Endodermal cell (in vitro differentiated cells): ENCODE results near the gene MTR. TPM values are rescaled to one million over a fixed set of nuclear protein-coding genes. Genes with fewer than 3 reads are reported as not detected.

ENCODE experiments used
- DNase-seq: peaks from one replicate; pipeline ENCODE4 v3.0.0-alpha.2; 2017
- H3K27ac ChIP-seq: 2 replicates; pipeline ENCODE4 v1.5.1; 2013; ENCODE audit warnings: mild to moderate bottlenecking, low read depth, low read length, moderate library complexity
- H3K27me3 ChIP-seq: 2 replicates; pipeline ENCODE4 v1.6.1; 2013; ENCODE audit warnings: mild to moderate bottlenecking, low read length, moderate library complexity; ENCODE audit not compliant: insufficient read depth, control insufficient read depth, poor library complexity, severe bottlenecking
- H3K36me3 ChIP-seq: 2 replicates; pipeline ENCODE4 v1.7.0; 2013; ENCODE audit warnings: mild to moderate bottlenecking, low read length, moderate library complexity; ENCODE audit not compliant: control insufficient read depth, insufficient read depth
- H3K4me1 ChIP-seq: one replicate; pipeline ENCODE4 v1.7.0; 2013; ENCODE audit warnings: low read length; ENCODE audit not compliant: control insufficient read depth, insufficient read depth
- H3K4me3 ChIP-seq: 2 replicates; pipeline ENCODE4 v1.5.1; 2013; ENCODE audit warnings: mild to moderate bottlenecking, low read length, moderate library complexity
- H3K9ac ChIP-seq: 2 replicates; pipeline ENCODE4 v1.6.1; 2013; ENCODE audit warnings: mild to moderate bottlenecking, low read length, moderate library complexity; ENCODE audit not compliant: poor library complexity, severe bottlenecking; ENCODE audit errors: extremely low read depth
- H3K9me3 ChIP-seq: 2 replicates; pipeline ENCODE4 v1.6.1; 2013; ENCODE audit warnings: mild to moderate bottlenecking, low read length, moderate library complexity; ENCODE audit not compliant: control insufficient read depth
- H3K27ac Mint-ChIP-seq: 2 replicates; pipeline ENCODE4 v1.8.0; 2020; ENCODE audit warnings: mixed read lengths
- H3K27me3 Mint-ChIP-seq: 2 replicates; pipeline ENCODE4 v1.8.0; 2021; ENCODE audit warnings: mild to moderate bottlenecking, mixed read lengths; ENCODE audit not compliant: insufficient read depth
- H3K36me3 Mint-ChIP-seq: 2 replicates; pipeline ENCODE4 v1.8.0; 2020; ENCODE audit warnings: low read depth, mixed read lengths
- H3K4me1 Mint-ChIP-seq: 2 replicates; pipeline ENCODE4 v1.8.0; 2020; ENCODE audit warnings: mixed read lengths
- H3K4me3 Mint-ChIP-seq: 2 replicates; pipeline ENCODE4 v1.8.0; 2020; ENCODE audit warnings: mild to moderate bottlenecking, moderate library complexity, mixed read lengths
- H3K9me3 Mint-ChIP-seq: 2 replicates; pipeline ENCODE4 v1.8.0; 2020; ENCODE audit warnings: mild to moderate bottlenecking, mixed read lengths
- WGBS, 2 experiments: methylation state at CpG; one replicate each; pipeline versions ENCODE4 v1.1.5 to v1.1.7; 2013; ENCODE audit warnings: missing lambda C conversion rate in 2 of 2, mixed read lengths in 1 of 2; ENCODE audit not compliant: insufficient coverage in 1 of 2, insufficient read length in 1 of 2; 5-methylcytosine and 5-hydroxymethylcytosine counted together
- total RNA-seq, 2 donors: library from RNA; stranded (reverse); fragmentation: NEBNext Ultra II Directional in 1 of 2; extraction: Animal tissue kit (Norgen Biotek cat#: 25700) in 1 of 2; gene quantifications; 2 replicates in 1 of 2; 3 replicates in 1 of 2; pipeline ENCODE4 v1.2.1, GENCODE V29; 2021
- TF ChIP-seq, protein P1 (sequence below): fragments of 200-600 bp; sonication (generic); conservative IDR thresholded peaks from 2 replicates; pipeline ENCODE4 v1.5.0; 2021; ENCODE audit warnings: antibody characterized with exemption, mild to moderate bottlenecking

Gene MTR
- total RNA-seq, 2 donors from 2014 or later = 28.5 to 29.5 TPM

- peaks cover 58% of the 10 kb centered on the region for H3K36me3 Mint-ChIP-seq
- H3K27ac Mint-ChIP-seq = no peak overlapping the region
Measured at GRCh38 chr1:236862615-236863211, 67.6 kb downstream of the MTR start.

GRCh38 chr1:236864211-236864610, 69.1 kb downstream of the MTR start:
- Mint-ChIP-seq H3K27me3 (no peaks in the 10 kb centered on the region), H3K9me3 (no peaks in the 10 kb centered on the region), H3K27ac (no peak overlapping the region), H3K4me3 (no peak overlapping the region), H3K4me1 (no peaks in the 10 kb centered on the region), H3K36me3 (peaks cover 50% of the 10 kb centered on the region)
- 73 to 92% methylated on average over 1 to 2 of the region's 3 CpGs for WGBS, 2 experiments
- Histone ChIP-seq H3K9ac (no peak overlapping the region), H3K27ac (no peak overlapping the region), H3K27me3 (no peaks in the 10 kb centered on the region), H3K9me3 (peaks cover 12% of the 10 kb centered on the region), H3K36me3 (peaks cover 13% of the 10 kb centered on the region), H3K4me1 (no peaks in the 10 kb centered on the region), H3K4me3 (no peak overlapping the region)
- DNase-seq = no peak
- TF ChIP-seq, protein P1, sequence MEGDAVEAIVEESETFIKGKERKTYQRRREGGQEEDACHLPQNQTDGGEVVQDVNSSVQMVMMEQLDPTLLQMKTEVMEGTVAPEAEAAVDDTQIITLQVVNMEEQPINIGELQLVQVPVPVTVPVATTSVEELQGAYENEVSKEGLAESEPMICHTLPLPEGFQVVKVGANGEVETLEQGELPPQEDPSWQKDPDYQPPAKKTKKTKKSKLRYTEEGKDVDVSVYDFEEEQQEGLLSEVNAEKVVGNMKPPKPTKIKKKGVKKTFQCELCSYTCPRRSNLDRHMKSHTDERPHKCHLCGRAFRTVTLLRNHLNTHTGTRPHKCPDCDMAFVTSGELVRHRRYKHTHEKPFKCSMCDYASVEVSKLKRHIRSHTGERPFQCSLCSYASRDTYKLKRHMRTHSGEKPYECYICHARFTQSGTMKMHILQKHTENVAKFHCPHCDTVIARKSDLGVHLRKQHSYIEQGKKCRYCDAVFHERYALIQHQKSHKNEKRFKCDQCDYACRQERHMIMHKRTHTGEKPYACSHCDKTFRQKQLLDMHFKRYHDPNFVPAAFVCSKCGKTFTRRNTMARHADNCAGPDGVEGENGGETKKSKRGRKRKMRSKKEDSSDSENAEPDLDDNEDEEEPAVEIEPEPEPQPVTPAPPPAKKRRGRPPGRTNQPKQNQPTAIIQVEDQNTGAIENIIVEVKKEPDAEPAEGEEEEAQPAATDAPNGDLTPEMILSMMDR = no peak

More at GRCh38 chr1:236862615-236863211, 67.6 kb downstream of the MTR start:
- H3K4me1 ChIP-seq = no peaks in the 10 kb centered on the region
- no peak overlapping the region for H3K4me3 Mint-ChIP-seq
- TF ChIP-seq, protein P1 = no peak
- 92 to 100% methylated on average over 2 to 5 of the region's 5 CpGs for WGBS, 2 experiments
- no peak for DNase-seq
- H3K9me3 Mint-ChIP-seq = no peaks in the 10 kb centered on the region
- H3K36me3 ChIP-seq = peaks cover 13% of the 10 kb centered on the region
- no peaks in the 10 kb centered on the region for H3K27me3 ChIP-seq
- H3K9me3 ChIP-seq = peaks cover 12% of the 10 kb centered on the region
- no peaks in the 10 kb centered on the region for H3K27me3 Mint-ChIP-seq
- no peaks in the 10 kb centered on the region for H3K4me1 Mint-ChIP-seq
- H3K27ac ChIP-seq = no peak overlapping the region
- no peak overlapping the region for H3K9ac ChIP-seq
- H3K4me3 ChIP-seq = no peak overlapping the region

- H3K36me3 Mint-ChIP-seq = peaks cover 43% of the 10 kb centered on the region
- DNase-seq = no peak
Measured at GRCh38 chr1:236864996-236865817, 70.1 kb downstream of the MTR start.

More at GRCh38 chr1:236864996-236865817, 70.1 kb downstream of the MTR start:
- Histone ChIP-seq H3K9me3 (peaks cover 12% of the 10 kb centered on the region), H3K4me1 (no peaks in the 10 kb centered on the region), H3K9ac (no peak overlapping the region), H3K4me3 (no peak overlapping the region), H3K36me3 (peaks cover 13% of the 10 kb centered on the region), H3K27ac (no peak overlapping the region), H3K27me3 (no peaks in the 10 kb centered on the region)
- H3K27ac Mint-ChIP-seq = no peak overlapping the region
- no peak overlapping the region for H3K4me3 Mint-ChIP-seq
- no peaks in the 10 kb centered on the region for H3K9me3 Mint-ChIP-seq
- 94 to 95% methylated on average over 2 of the region's 3 CpGs for WGBS, 2 experiments
- no peaks in the 10 kb centered on the region for H3K27me3 Mint-ChIP-seq
- TF ChIP-seq, protein P1 = no peak
- H3K4me1 Mint-ChIP-seq = no peaks in the 10 kb centered on the region
